Activated CD8-positive, alpha-beta T cell treated with anti-CD3 and anti-CD28 coated beads for 36 hours (primary cell): Measurements from ENCODE around the gene RNU6-1. TPM values are rescaled to one million over a fixed set of nuclear protein-coding genes. Genes with fewer than 3 reads are reported as not detected.

ENCODE experiments used
- ATAC-seq: fragments of 200-7000 bp; cut with Tn5 transposase; one replicate; pipeline ENCODE4 v1.10.0; 2021; ENCODE audit warnings: mild to moderate bottlenecking, moderate library complexity
- CTCF ChIA-PET: fragments of 350-600 bp; sonication (Branson Sonifier 250); formaldehyde crosslinking; loops from one replicate; lab custom pipeline; 2021; ENCODE audit warnings: antibody characterized with exemption; lab: Charles Lee
- POLR2A ChIA-PET: fragments of 350-600 bp; sonication (Branson Sonifier 250); formaldehyde crosslinking; loops from one replicate; lab custom pipeline; 2021; ENCODE audit warnings: antibody characterized with exemption; lab: Charles Lee
- DNase-seq: peaks from one replicate; pipeline ENCODE4 v3.0.0-alpha.2; 2020
- H3K27ac Mint-ChIP-seq: one replicate; pipeline ENCODE4 v1.8.0; 2021; ENCODE audit warnings: mild to moderate bottlenecking, mixed read lengths
- H3K27me3 Mint-ChIP-seq: one replicate; pipeline ENCODE4 v1.8.0; 2021; ENCODE audit warnings: mixed read lengths
- H3K36me3 Mint-ChIP-seq: one replicate; pipeline ENCODE4 v1.8.0; 2021; ENCODE audit warnings: low read depth, mixed read lengths
- H3K4me1 Mint-ChIP-seq: one replicate; pipeline ENCODE4 v1.8.0; 2021; ENCODE audit warnings: low read depth, mixed read lengths
- H3K4me3 Mint-ChIP-seq: one replicate; pipeline ENCODE4 v1.8.0; 2021; ENCODE audit warnings: mild to moderate bottlenecking, moderate library complexity, mixed read lengths
- H3K9me3 Mint-ChIP-seq: one replicate; pipeline ENCODE4 v1.8.0; 2021; ENCODE audit warnings: mixed read lengths
- intact Hi-C: fragments of 100-400 bp; cut with micrococcal nuclease; formaldehyde crosslinking; loops from one replicate; pipeline ENCODE4 v1.10.0; 2022
- total RNA-seq, 2 experiments: library from RNA; stranded (reverse); gene quantifications; one replicate each; pipeline ENCODE4 v1.2.3, GENCODE V29; 2021
- TF ChIP-seq, protein P1 (sequence below): fragments of 200-600 bp; IDR thresholded peaks from one replicate; pipeline ENCODE4 v1.8.0; 2022; ENCODE audit warnings: antibody characterized with exemption, mild to moderate bottlenecking

Gene RNU6-1
- total RNA-seq, 2 experiments from 2014 or later = not detected

DNA sequence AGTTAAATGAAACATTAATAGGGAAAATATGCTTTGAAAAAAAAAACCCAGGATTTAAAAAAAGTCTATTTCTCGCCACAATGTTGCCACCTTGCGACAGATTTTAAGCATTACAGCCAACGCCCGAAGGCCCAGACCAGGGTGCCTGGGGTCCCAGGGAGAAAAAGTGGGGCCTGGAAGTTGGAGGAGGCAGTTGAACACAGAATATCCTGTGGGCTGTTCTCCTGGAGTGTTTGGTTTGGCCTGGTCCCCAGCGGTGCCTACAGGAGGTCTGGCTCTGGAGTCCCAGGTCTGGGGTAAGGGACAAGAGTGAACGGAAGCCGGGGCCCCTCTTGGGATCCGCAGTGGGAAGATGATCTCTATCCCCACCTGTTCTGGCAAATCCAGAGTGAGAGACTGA is 3.4 kb downstream of the RNU6-1 start:
- ChIA-PET CTCF (interaction anchor here (0.7 to 4.2 kb wide), 33 partner anchors 8 to 890 kb away, joined by 3 to 74 read pairs (median 3); partner anchors contain the start of gene SKOR1), POLR2A (interaction anchor here (1.0 kb wide), 1 partner anchor 380 kb away, joined by 3 read pairs; no protein-coding TSS in a partner anchor)
- peak overlapping the region; percentile 68 for H3K4me3 Mint-ChIP-seq
- intact Hi-C loops = loop anchor here (2.0 to 10.0 kb wide), 4 partner anchors 54 to 892 kb away; partner anchors contain the start of gene C15orf61
- peak; percentile 71 for DNase-seq
- H3K9me3 Mint-ChIP-seq = no peaks in the 10 kb centered on the region
- H3K27me3 Mint-ChIP-seq = peaks cover 47% of the 10 kb centered on the region
- no peak for ATAC-seq
- H3K4me1 Mint-ChIP-seq = peaks cover 30% of the 10 kb centered on the region
- TF ChIP-seq, protein P1, sequence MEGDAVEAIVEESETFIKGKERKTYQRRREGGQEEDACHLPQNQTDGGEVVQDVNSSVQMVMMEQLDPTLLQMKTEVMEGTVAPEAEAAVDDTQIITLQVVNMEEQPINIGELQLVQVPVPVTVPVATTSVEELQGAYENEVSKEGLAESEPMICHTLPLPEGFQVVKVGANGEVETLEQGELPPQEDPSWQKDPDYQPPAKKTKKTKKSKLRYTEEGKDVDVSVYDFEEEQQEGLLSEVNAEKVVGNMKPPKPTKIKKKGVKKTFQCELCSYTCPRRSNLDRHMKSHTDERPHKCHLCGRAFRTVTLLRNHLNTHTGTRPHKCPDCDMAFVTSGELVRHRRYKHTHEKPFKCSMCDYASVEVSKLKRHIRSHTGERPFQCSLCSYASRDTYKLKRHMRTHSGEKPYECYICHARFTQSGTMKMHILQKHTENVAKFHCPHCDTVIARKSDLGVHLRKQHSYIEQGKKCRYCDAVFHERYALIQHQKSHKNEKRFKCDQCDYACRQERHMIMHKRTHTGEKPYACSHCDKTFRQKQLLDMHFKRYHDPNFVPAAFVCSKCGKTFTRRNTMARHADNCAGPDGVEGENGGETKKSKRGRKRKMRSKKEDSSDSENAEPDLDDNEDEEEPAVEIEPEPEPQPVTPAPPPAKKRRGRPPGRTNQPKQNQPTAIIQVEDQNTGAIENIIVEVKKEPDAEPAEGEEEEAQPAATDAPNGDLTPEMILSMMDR = peak; percentile 99
- H3K27ac Mint-ChIP-seq = no peak overlapping the region
- peaks cover 2% of the 10 kb centered on the region for H3K36me3 Mint-ChIP-seq

DNA sequence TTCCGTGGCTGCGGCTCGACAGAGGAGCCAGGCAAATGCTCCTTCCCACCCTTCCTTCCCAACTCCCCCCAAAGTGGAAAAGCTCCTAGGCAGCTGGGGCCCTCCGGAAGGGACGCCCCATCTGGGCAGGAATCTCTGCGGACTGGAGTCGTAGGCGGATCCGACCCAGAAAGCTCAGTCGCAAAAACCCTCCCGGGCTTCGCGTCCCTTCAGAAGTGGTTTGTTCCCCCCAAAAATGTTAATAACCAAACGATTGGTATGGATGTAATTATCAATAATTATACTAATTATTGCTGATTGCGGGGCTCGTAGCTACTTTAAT is 3.8 kb downstream of the RNU6-1 start:
- TF ChIP-seq, protein P1 = no peak
- H3K9me3 Mint-ChIP-seq = no peaks in the 10 kb centered on the region
- no peak for DNase-seq
- intact Hi-C loops = loop anchor here (2.0 to 10.0 kb wide), 4 partner anchors 53 to 891 kb away; partner anchors contain the start of gene C15orf61
- peaks cover 2% of the 10 kb centered on the region for H3K36me3 Mint-ChIP-seq
- H3K4me3 Mint-ChIP-seq = peak overlapping the region; percentile 68
- ATAC-seq = no peak
- peaks cover 51% of the 10 kb centered on the region for H3K27me3 Mint-ChIP-seq
- ChIA-PET CTCF (interaction anchor here (0.7 to 4.2 kb wide), 32 partner anchors 8 to 890 kb away, joined by 3 to 74 read pairs (median 3); partner anchors contain the start of gene SKOR1), POLR2A (interaction anchor here (1.0 kb wide), 1 partner anchor 379 kb away, joined by 3 read pairs; no protein-coding TSS in a partner anchor)
- peaks cover 28% of the 10 kb centered on the region for H3K4me1 Mint-ChIP-seq
- no peak overlapping the region for H3K27ac Mint-ChIP-seq

DNA sequence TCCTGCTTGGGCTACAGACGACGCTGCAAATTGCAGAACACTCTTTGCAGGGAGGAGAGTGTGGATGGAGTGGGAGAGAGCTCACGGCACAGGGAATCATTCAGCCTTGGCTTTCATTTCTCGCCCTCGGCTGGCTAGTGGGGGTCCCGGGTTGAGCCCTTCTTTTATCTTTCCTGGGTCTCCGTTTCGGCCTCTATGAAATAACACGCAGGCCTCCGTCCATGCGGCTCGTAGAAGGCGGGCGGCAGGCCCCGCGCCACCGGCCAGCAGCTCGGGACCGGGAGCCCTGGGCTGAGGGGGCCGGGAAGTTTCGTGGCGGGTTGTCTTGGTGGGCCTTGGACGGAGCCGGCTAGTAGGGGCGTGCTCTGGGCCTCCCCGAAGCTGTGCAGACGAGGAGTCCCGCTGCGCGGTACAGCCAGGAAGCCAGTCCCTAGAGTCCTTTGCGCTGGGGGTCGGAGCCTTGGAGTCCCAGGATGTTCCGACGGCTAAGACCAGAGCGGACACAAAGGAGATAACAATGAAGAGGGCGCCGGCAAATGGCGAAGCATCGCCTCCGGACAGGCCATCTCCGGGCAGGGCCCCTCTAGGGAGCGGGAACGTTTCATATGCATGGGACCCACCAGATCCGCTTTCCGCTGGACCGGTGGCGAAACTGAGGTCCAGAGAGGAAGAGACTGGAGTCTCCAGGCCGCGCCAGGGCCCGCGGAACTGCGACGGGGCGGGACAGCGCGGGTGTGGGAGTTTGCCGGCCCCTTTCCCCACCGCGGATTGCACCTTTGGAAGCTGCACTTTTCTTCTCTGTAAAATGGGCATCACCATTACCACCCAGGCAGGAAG is 4.3 kb downstream of the RNU6-1 start:
- TF ChIP-seq, protein P1 = no peak
- peaks cover 2% of the 10 kb centered on the region for H3K36me3 Mint-ChIP-seq
- no peak for DNase-seq
- H3K27me3 Mint-ChIP-seq = peaks cover 57% of the 10 kb centered on the region
- POLR2A ChIA-PET = interaction anchor here (0.8 to 1.2 kb wide), 3 partner anchors 12 to 379 kb away, joined by 3 read pairs; no protein-coding TSS in a partner anchor
- CTCF ChIA-PET = interaction anchor here (0.7 to 4.2 kb wide), 32 partner anchors 7 to 889 kb away, joined by 3 to 74 read pairs (median 3); partner anchors contain the start of gene SKOR1
- no peak overlapping the region for H3K27ac Mint-ChIP-seq
- H3K9me3 Mint-ChIP-seq = no peaks in the 10 kb centered on the region
- ATAC-seq = no peak
- H3K4me1 Mint-ChIP-seq = peaks cover 26% of the 10 kb centered on the region
- intact Hi-C loops = loop anchor here (2.0 to 10.0 kb wide), 4 partner anchors 53 to 891 kb away; partner anchors contain the start of gene C15orf61
- peak overlapping the region; percentile 68 for H3K4me3 Mint-ChIP-seq

DNA sequence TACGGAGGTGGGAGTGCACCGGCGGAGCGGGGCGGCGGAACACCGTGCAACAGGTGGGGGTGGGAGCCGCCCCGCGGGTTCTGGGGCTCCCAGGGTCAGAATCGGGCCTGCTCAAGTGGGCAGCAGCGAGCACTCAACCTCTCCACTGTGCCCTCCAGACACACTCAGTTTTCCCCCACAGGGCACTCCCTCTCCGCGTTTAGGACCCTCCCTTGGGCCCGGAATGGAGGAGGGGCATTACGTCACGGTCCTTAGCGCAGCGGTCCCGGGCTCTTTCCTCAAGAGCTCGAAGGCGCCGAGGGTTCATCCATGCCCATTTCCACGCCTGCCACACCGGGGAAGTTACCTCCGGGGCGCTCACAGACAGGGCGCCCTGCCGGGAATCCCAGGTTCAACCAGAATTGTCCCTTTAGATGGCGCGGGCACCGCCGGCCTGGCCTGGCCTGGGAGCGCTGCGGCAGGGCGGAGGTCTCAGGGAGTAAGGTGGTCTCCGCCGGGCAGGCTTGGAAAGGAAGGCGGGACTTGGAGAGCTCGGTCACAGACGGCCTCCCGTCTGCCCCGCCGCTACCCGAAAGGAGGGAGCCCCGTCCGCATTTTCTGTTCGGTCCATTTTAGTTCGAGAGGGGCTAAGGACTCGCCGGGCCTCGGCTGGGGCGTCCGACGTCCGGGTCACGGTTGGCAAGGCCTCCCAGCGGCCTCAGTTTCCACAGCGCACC is 5.1 kb downstream of the RNU6-1 start:
- no peak overlapping the region for H3K27ac Mint-ChIP-seq
- H3K36me3 Mint-ChIP-seq = no peaks in the 10 kb centered on the region
- DNase-seq = no peak
- CTCF ChIA-PET = interaction anchor here (0.9 to 4.2 kb wide), 8 partner anchors 10 to 888 kb away, joined by 3 to 74 read pairs (median 5); partner anchors contain the start of gene SKOR1
- H3K27me3 Mint-ChIP-seq = peaks cover 61% of the 10 kb centered on the region
- peak; percentile 10 for ATAC-seq
- intact Hi-C loops = loop anchor here (10.0 kb wide), 2 partner anchors 310 to 890 kb away; partner anchors contain the start of gene C15orf61
- POLR2A ChIA-PET = interaction anchor here (0.8 to 1.2 kb wide), 2 partner anchors 11 to 231 kb away, joined by 3 read pairs; no protein-coding TSS in a partner anchor
- peak overlapping the region; percentile 68 for H3K4me3 Mint-ChIP-seq
- H3K9me3 Mint-ChIP-seq = no peaks in the 10 kb centered on the region
- peaks cover 25% of the 10 kb centered on the region for H3K4me1 Mint-ChIP-seq
- TF ChIP-seq, protein P1 = no peak
